ENCODE results near the gene RARB.
A peak's percentile ranks its signal among the peaks of the same experiment; 100 is the strongest.

RARB gene

DNA sequence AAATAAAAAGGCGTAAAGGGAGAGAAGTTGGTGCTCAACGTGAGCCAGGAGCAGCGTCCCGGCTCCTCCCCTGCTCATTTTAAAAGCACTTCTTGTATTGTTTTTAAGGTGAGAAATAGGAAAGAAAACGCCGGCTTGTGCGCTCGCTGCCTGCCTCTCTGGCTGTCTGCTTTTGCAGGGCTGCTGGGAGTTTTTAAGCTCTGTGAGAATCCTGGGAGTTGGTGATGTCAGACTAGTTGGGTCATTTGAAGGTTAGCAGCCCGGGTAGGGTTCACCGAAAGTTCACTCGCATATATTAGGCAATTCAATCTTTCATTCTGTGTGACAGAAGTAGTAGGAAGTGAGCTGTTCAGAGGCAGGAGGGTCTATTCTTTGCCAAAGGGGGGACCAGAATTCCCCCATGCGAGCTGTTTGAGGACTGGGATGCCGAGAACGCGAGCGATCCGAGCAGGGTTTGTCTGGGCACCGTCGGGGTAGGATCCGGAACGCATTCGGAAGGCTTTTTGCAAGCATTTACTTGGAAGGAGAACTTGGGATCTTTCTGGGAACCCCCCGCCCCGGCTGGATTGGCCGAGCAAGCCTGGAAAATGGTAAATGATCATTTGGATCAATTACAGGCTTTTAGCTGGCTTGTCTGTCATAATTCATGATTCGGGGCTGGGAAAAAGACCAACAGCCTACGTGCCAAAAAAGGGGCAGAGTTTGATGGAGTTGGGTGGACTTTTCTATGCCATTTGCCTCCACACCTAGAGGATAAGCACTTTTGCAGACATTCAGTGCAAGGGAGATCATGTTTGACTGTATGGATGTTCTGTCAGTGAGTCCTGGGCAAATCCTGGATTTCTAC lies at the start of gene RARB:
RARB (plus strand) TSS at position 322 of the 847 bp plus-strand sequence; CDS start at position 791, 469 bp downstream.
- DNase-seq = peak; percentile 72

DNA sequence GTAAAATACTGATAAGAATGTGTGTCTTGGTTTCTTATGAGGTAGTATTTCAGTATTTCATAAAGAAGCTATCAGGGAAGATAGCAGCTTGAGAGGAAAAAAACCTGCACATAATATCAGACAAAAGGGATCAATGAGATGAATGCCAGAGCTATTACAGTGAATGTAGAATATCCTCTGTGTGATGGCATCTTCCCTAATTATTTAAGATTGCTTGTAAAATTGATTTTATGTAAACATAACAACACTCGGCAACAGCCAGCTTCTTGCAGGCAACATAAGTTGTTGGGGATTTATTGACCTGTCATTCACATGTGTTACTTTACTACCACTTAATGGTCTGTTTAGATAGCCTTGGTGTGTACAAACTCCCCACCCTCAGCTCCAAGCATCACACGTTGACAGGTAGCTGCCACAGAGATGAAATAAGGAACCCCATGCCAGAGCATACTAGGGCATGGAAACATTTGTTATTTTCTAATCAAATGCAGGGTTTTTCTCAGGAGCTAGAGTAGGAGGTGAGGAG lies 49.2 kb upstream of the RARB start:
- no peak for DNase-seq

DNA sequence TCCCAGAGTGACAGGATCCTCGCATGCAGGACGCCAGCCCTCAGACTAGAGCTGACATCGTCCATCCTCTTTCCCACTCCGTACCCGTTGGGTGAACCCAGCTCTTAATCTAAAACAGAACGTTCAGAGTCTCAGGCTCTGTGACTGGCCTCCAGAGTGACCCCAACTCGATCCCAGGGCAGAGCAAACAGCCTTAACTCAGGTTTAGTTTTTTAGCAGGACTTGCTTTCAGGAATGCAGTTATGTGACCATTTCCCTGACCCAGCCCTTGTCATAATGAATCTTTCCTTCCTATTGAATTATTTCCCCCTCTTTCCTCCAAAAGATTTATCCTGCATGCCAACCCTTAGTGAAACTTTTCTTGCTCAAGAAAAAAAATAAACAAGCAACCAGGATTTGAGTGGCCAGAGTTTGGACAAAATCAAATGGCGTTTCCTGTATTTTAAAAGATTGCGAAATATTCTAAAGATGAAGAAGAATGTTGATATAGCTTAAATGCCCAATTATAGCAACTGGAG lies 47.8 kb upstream of the RARB start:
- DNase-seq = no peak

DNA sequence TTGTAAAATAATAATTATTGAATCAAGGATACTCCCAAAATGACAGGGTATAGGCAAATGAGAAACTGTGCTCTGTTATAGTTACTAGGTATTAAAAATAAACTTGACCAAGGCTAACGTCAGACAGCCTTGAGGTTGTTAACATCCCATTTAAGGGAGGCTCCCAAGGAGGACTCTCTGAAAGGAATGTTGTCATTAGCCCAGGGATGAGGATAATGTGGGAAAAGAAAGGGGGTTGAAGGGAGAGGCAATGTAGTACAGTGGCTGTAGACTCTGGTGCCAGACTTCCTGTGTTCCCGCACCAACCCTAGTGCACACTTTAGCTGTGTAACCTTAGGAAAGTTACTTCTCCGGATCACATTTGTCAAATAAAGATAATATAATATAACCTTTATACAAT lies 47.0 kb upstream of the RARB start:
- DNase-seq = no peak

DNA sequence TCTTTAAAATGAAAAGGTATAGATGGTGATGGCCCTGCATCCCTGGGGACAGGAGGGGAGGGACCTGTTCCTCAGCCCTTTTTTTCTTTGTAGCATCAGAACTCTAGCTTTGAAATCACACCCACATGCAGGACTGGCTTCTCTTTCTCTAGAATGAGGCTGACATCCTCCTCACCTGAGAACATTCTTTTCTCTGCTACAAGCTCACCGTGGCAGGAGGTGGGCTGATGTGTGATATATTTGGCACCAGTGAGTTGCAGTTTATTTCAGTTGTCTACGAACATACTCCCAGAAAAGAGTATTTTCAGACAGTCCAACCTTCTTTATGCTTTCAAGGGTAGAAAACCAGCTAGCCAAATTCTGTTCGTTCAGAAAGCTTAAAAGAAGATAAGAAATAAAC lies 43.6 kb upstream of the RARB start:
- no peak for DNase-seq

DNA sequence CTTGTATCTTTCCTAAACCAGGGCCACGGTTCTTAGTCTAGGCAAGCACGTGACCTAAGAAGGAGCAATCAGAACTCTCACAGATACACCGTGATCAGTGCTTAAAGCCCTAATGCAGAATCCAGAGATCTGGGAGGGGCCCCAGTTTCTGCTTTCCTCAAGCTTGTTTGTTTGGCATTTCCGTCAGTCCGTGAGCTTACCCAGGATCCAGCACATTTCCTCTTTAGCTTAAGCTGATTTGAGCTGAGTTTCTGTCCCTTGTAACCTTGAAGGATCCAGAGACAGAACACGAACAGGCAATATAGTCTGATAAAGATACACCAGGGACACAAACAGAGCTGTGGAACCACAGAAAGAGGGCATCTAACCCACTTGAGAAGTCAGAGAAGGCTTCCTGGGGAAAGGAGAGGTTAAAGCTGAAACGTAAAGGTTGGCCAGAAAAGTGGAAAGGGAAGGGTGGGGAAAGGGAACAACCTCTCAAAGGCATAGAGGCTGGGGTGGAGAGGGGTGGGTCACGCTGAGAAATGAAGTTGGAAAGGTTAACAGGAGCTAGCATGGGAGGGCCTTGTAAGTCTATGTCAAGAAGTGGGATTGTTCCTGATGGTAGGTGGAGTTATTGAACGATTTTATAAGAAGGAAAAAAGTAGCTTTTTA lies 42.1 kb upstream of the RARB start:
- DNase-seq = no peak

DNA sequence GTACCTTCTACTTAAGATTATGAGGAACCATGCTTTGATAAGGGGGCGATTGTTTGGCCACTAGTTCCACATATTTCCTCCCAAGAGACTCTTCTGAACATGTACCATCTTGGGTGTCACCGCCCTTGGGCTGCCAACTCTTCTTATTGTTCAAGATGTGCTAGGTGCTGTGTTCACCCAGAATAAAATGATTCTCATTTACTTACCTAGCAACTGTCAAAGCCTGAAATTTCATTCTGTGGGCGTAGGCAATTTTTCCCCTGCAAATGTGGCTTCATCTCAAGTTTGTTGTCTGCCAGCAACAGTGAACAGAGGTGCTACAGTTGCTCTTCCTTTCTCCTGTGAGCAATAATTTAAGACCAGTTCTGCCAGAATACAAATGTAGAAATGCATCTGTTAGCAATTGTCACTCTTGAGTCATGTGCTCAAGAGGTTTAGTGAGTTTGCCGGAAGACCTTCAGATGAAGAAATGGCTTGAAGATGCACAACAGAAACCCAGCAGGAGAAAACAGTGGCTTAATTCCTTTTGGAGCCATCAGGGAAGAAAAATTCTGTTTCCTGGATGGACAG lies 41.3 kb upstream of the RARB start:
- no peak for DNase-seq

DNA sequence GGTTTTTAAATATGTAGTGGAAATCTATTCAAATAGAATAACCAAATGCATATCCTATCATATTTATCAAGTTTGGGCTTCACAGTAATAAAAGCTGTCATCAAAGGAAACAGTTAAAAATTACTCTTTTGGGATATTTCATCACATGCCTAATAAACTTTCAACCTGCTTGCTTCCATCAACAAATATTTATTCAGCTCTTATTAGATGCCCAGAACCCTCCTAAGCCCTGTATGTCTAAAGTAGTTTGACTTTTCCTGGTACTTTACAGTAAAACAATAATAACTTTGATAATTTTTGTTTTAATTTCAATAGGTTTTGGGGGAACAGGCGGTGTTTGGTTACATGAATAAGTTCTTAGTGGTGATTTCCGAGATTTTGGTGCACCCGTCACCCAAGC lies 37.5 kb upstream of the RARB start:
- DNase-seq = no peak

DNA sequence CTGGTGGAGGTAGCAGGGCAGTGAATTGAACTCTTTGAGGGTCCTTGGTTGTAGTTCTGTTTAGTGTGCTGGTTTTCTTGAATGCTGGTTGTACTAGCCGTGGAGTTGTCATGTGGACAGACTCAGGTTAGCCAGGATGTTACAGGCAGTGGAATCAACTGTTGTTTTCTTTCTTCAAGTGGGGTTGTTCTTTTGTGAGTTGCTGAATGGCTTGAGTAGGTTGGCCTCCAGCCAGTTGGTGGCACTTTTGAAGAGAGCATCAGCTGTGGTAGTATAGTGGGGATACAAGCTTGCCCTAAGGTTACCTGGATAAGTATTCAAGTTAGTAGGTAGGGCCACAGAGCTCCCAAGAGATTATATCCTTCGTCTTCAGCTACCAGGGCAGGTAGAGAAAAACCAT lies 31.8 kb upstream of the RARB start:
- DNase-seq = no peak

DNA sequence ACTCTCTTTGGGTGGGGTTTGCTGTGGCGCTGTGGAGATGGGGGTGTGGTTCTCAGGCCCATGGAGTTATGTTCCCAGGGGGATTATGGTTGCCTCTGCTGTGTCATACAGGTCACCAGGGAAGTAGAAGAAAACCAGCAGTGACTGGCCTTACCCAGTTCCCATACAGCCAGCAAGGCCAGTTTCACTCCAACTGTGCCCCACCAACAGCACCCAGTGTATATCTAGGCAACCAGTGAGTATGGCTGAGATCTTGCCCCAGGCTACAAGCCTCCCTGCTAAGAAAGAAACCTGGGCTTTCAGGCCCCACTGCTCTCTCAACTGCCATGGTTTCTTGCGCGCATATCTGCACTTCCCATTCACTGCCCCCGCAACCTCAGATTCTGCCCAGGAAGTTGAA lies 31.4 kb upstream of the RARB start:
- DNase-seq = no peak

DNA sequence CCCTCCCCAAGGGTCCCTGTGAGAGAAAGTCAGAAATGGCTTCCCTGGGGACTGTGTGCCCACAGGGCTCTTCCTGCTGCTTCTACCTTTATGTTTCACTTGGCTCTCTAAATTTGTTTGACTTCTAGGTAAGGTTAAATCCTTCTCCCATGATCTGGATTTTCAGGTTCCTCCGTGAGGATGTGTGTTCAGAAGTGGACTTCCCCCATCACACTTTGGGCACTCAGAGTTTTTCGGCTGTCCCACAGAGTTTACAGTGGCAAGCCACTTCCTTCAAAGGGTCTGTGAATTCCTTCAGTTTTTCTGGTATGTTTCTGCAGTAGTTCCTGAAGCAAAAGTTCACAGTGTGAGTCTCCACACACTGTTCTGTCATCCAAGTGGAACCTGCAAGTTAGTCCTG lies 30.9 kb upstream of the RARB start:
- DNase-seq = no peak

DNA sequence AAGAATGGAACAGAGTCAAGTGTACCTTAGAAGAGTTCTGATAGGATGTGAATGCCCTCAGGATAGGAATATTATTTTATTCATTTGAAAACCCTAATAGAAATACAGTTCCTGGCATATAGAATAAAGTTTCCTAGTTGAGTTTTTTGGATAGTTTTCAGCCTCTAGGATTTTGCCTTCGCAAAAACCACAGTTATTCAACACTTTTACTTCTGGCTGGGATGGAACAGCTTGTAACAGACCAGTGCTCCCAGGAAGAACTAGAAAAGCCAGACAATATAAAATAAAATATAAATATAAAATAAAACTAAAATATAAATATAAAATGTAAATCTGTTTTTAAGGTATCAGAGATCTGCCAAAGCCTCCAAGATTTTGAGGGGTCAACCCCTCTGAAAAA lies 27.5 kb upstream of the RARB start:
- DNase-seq = no peak

DNA sequence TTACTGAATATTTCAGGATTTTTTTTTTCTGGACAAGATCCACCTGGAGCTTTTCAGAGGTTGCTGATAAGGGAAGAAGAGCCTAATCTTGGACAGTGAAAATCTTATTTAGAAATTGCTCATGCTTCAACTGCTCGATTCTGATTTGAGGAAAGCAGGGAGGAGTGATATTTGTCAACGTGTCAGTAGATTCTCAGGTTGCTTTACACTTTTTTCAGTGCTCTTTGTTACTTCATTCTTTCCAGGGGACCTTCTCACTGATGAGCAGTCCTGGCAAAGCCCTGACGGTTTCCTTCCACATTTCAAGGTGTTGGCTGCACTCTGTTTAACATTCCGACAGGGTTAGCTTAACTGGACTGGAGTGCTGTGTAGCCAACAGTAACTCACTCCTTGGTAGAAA lies 24.1 kb upstream of the RARB start:
- DNase-seq = no peak

DNA sequence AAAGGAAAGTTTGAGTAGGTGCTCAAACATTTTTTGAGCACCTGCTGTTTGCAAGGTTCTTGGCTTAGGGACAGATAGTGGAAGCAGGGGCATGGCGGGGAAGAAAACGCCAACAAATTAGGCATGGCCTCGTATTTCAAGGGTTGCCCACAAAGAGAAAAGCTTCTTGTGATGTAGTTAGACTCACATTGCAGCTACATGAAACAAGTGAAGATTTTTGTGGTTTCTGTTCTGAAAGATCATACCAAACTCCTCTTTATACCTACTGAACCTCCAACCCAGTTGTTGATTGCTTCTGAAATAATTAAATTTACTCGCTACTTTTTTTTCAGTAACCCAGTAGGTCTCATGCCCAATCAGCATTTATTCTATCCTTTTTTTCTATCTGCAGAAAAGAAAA lies 23.5 kb upstream of the RARB start:
- no peak for DNase-seq

DNA sequence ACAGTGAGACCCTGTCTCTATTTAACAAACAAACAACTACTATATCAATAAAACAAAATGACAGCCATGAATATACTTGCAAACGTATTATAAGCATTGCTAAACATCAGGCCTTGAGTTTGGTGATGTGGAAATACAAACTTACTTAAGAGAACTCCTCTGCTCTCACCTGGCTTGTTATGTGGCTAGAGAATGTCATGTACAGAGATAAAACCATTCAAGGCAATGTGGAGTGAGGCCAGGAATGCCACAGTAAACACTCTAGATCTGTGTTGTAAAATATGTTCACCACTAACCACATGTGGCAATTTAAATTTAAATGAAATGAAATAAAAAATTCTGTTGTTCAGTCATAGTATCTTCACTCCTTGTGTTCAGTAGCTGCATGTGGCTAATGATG lies 22.7 kb upstream of the RARB start:
- no peak for DNase-seq

DNA sequence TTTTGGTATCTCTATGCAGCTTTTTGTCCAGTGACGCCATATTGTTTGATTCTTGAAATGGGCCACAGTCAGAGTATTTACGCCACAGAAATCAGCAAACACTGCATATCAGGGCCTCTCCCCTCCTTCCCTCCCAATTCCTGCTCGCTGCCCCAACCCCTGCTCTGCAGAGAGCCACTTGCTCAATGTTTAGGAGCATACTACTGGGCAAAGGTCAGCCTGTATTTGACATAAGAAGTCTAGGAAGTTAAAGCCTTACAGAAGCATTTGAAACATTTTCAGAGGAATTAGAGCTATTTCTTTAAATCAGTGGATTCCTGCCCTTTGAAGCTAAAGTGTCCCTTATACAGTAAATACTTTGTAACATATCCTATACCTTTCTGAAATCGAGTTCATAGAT lies 17.4 kb upstream of the RARB start:
- no peak for DNase-seq

DNA sequence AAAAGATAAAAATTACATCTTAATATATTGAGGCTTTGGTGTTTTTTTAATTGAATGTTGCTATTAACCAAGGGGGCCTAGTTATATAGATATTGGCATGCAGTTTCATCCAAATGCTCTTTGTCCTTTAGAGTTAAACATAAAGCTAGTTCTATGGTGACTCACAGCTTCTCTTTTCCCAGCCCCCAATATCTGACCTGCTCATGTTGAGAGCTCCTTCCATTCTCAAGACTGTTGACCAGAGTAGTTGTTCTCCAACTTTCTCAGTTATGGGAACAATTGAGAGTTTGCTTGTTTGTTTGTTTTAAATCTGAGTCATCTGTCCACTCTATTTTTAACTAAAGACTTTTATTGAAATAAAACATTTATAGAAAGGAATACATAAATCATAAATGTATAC lies 15.8 kb upstream of the RARB start:
- no peak for DNase-seq

DNA sequence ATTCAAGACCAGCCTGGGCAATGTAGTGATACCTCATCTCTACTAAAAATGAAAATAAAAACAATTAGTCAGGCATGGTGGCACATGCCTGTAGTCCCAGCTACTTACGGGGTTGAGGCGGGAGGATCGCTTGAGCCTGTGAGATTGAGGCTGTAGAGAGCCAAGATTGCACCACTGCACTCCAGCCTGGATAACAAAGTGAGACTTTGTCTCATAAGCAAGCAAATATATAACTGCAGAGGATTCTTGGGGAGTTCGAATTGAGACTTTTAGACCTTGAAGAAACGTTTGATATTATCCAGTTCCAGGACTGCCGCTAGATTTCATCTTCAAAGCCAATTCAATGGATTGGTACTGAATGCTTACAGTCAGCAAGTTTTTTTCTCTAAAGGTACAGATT lies 11.9 kb upstream of the RARB start:
- DNase-seq = no peak

DNA sequence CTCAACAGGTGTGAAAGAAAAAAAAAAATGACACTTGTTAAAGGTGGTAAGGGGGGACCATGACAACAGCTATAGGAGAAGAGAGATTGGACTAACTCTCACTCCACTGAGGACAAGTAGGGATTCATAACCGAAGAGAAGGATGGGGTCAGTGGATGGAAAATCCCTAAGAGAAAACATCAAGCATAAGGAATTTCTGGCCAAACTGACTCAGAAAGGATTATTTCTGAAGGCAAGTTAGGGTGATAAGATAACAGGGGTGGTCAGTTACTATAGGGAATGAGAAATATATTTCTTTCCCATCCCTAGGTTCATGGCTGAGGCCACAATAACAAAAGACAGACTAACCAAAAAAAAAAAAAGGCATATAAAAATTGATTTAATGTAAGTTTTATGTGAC lies 9.5 kb upstream of the RARB start:
- no peak for DNase-seq

DNA sequence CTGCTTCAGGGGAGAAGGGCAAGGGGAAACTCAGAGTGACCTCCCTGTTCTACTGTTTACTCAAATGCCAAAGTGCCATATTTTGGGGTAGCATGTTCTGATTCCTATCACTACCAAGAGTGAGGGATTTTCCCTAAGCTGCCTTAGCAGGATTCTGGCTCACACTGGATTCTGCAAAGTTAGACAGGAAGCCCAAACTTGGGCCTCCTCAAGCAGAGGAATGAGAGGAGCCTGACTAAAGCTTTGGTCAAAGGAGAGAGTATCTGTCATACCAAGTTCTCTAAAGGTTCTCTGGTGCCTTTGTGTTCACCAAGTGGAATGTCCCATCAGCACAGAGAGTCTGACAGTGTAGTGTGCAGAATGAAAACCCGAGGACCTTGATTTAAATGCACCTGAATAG lies 8.8 kb upstream of the RARB start:
- DNase-seq = no peak

DNA sequence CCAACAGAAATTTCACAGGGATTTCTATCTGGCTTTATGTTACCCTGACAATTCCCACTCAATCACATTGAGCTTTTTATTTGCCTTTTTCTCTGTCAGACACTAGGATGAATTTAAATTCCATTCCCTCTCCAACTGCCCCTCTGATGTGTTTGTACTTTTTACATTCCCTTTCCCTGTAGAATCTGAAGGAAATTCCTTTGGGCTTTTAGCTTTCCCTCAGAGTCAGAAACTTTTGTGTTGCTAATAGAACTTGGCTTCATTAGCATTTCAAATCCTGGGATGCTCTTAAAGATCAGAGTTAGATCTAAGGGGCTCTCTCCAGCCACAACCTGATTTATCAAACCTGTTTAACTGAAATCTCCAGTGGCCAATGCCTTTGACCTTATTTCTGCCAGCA lies 7.9 kb upstream of the RARB start:
- DNase-seq = no peak

DNA sequence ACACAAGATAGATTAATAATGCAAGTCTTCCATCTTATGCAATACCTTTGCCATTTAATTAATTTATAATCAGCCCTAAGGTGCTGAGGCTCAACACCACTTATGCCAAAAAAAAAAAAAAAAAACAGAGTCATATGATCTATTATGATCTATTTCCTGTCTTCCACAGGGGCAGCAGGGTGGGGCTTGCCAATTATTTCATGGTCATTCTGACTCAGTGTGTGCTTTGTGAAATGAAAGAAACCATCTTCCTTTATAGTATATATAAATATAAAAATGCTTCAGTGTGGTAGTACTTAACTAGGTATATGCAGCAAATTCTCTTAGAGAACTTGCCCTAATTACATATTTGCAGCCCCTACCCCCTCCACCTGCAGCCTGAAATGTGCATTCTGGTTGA lies 7.2 kb upstream of the RARB start:
- no peak for DNase-seq

DNA sequence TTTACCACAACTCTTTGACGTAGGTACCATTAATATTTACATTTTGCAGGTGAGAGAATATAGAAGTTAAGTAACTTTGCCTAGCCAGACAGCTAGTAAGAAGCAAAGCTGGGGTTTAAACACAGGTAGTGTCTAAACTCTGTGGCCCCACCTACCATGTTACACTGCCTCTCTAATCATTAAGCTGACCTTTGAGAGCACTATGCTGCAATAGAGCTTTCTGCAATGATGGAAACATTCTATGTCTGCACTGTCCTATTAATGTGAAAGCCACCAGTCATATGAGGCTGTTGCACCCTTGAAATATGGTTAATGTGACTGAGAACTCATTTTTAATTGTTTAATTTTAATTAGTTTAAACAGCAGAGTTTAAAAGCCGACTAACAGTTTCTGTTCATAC lies 6.3 kb upstream of the RARB start:
- DNase-seq = no peak

Measured in NCI-H2171 treated with DMSO at 0.1 percent for 48 hours (cell line).